Ectodermal cell (in vitro differentiated cells): ENCODE results near the gene RHOV.
A peak's percentile ranks its signal among the peaks of the same experiment; 100 is the strongest.
"Not testable (repeated sequence)": the region's sequence is repeated elsewhere in the genome, so short reads cannot be mapped to it uniquely, and the experiment has no call there.

Experiments
- H3K27ac ChIP-seq: 2 replicates; pipeline ENCODE4 v1.7.0; 2013; ENCODE audit warnings: mild to moderate bottlenecking, low read depth, low read length; ENCODE audit not compliant: insufficient read depth, poor library complexity, severe bottlenecking
- H3K27me3 ChIP-seq: 2 replicates; pipeline ENCODE4 v1.7.0; 2013; ENCODE audit warnings: mild to moderate bottlenecking, low read length; ENCODE audit not compliant: insufficient read depth, control insufficient read depth, poor library complexity, severe bottlenecking
- H3K36me3 ChIP-seq: one replicate; pipeline ENCODE4 v1.7.0; 2013; ENCODE audit warnings: low read length; ENCODE audit not compliant: control insufficient read depth, insufficient read depth
- H3K4me1 ChIP-seq: one replicate; pipeline ENCODE4 v1.7.0; 2013; ENCODE audit warnings: low read length; ENCODE audit not compliant: control insufficient read depth, insufficient read depth
- H3K4me3 ChIP-seq: 2 replicates; pipeline ENCODE4 v1.7.0; 2013; ENCODE audit warnings: low read depth, low read length, control low read depth; ENCODE audit not compliant: insufficient read depth
- H3K9me3 ChIP-seq: 2 replicates; pipeline ENCODE4 v1.7.0; 2013; ENCODE audit warnings: mild to moderate bottlenecking, low read length, moderate library complexity; ENCODE audit not compliant: control insufficient read depth
- WGBS, 2 experiments: methylation state at CpG; one replicate each; pipeline ENCODE4 v1.1.7; 2013; ENCODE audit warnings: missing lambda C conversion rate in 2 of 2; 5-methylcytosine and 5-hydroxymethylcytosine counted together

Gene RHOV

GRCh38 chr15:40872791-40873693, 992 bp downstream of the RHOV start:
- no peak overlapping the region for H3K27ac ChIP-seq
- peak overlapping the region; percentile 52 for H3K4me3 ChIP-seq
- no peaks in the 10 kb centered on the region for H3K9me3 ChIP-seq
- no peaks in the 10 kb centered on the region for H3K4me1 ChIP-seq
- peaks cover 27% of the 10 kb centered on the region for H3K27me3 ChIP-seq
- H3K36me3 ChIP-seq, result no peaks in the 10 kb centered on the region
- 73 to 75% methylated on average over 33 of the region's 33 CpGs for WGBS, 2 experiments

GRCh38 chr15:40871749-40872617, 2.1 kb downstream of the RHOV start:
- Histone ChIP-seq H3K9me3 (no peaks in the 10 kb centered on the region), H3K27ac (no peak overlapping the region), H3K4me1 (no peaks in the 10 kb centered on the region), H3K27me3 (peaks cover 27% of the 10 kb centered on the region), H3K4me3 (no peak overlapping the region), H3K36me3 (no peaks in the 10 kb centered on the region)
- 80 to 81% methylated on average over 13 of the region's 13 CpGs for WGBS, 2 experiments

- WGBS, 2 experiments, result 93 to 100% methylated on average over 1 of the region's 1 CpG
- Histone ChIP-seq H3K4me1 (no peaks in the 10 kb centered on the region), H3K9me3 (no peaks in the 10 kb centered on the region), H3K36me3 (no peaks in the 10 kb centered on the region), H3K27me3 (peaks cover 27% of the 10 kb centered on the region), H3K4me3 (no peak overlapping the region), H3K27ac (no peak overlapping the region)
Observed at GRCh38 chr15:40870716-40871115, 3.3 kb downstream of the RHOV start.

GRCh38 chr15:40869686-40870085, 4.3 kb downstream of the RHOV start:
- Histone ChIP-seq H3K4me3 (no peak overlapping the region), H3K9me3 (no peaks in the 10 kb centered on the region), H3K27me3 (peaks cover 24% of the 10 kb centered on the region), H3K36me3 (no peaks in the 10 kb centered on the region), H3K4me1 (no peaks in the 10 kb centered on the region), H3K27ac (no peak overlapping the region)
- 82 to 84% methylated on average over 5 of the region's 5 CpGs for WGBS, 2 experiments

- H3K27me3 ChIP-seq, result no peaks in the 10 kb centered on the region
- H3K4me1 ChIP-seq, result no peaks in the 10 kb centered on the region
- H3K27ac ChIP-seq, result no peak overlapping the region
- H3K4me3 ChIP-seq, result no peak overlapping the region
- H3K36me3 ChIP-seq, result no peaks in the 10 kb centered on the region
- no peaks in the 10 kb centered on the region for H3K9me3 ChIP-seq
- 78 to 98% methylated on average over 4 of the region's 4 CpGs for WGBS, 2 experiments
Observed at GRCh38 chr15:40867199-40867598, 6.8 kb downstream of the RHOV start.

- Histone ChIP-seq H3K27ac (no peak overlapping the region), H3K4me3 (no peak overlapping the region), H3K9me3 (no peaks in the 10 kb centered on the region), H3K27me3 (no peaks in the 10 kb centered on the region), H3K36me3 (no peaks in the 10 kb centered on the region), H3K4me1 (no peaks in the 10 kb centered on the region)
- WGBS, 2 experiments, result 87 to 88% methylated on average over 4 of the region's 4 CpGs
Observed at GRCh38 chr15:40863660-40864270, 10.3 kb downstream of the RHOV start.

- 89 to 91% methylated on average over 4 of the region's 4 CpGs for WGBS, 2 experiments
Observed at GRCh38 chr15:40861147-40861546, 12.9 kb downstream of the RHOV start.

GRCh38 chr15:40859206-40859851, 14.7 kb downstream of the RHOV start:
- no peaks in the 10 kb centered on the region for H3K27me3 ChIP-seq
- no peaks in the 10 kb centered on the region for H3K9me3 ChIP-seq
- WGBS, 2 experiments, result 50 to 51% methylated on average over 18 of the region's 18 CpGs
- peaks cover 6% of the 10 kb centered on the region for H3K4me1 ChIP-seq
- H3K27ac ChIP-seq, result no peak overlapping the region
- H3K4me3 ChIP-seq, result no peak overlapping the region
- H3K36me3 ChIP-seq, result no peaks in the 10 kb centered on the region

More at GRCh38 chr15:40861147-40861546, 12.9 kb downstream of the RHOV start:
- not testable (repeated sequence) for H3K27me3 ChIP-seq, H3K4me1 ChIP-seq, H3K4me3 ChIP-seq, H3K9me3 ChIP-seq, H3K27ac ChIP-seq, H3K36me3 ChIP-seq

- Histone ChIP-seq H3K27ac (no peak overlapping the region), H3K27me3 (no peaks in the 10 kb centered on the region), H3K36me3 (no peaks in the 10 kb centered on the region), H3K4me1 (peaks cover 6% of the 10 kb centered on the region), H3K9me3 (no peaks in the 10 kb centered on the region), H3K4me3 (no peak overlapping the region)
- 80 to 85% methylated on average over 10 of the region's 10 CpGs for WGBS, 2 experiments
Observed at GRCh38 chr15:40858706-40859105, 15.3 kb downstream of the RHOV start.
